GM19468 (cell line): ENCODE data around the gene SPACDR.

ENCODE experiments used
- ATAC-seq: cut with Tn5 transposase; IDR thresholded peaks from one replicate; pipeline ENCODE4 v1.9.1; 2021; ENCODE audit warnings: mild to moderate bottlenecking, moderate library complexity, moderate number of reproducible peaks; ENCODE audit not compliant: unreplicated experiment; ENCODE audit errors: extremely low read depth

The SPACDR gene

GRCh38 chr7:100438172-100438571 is 25.9 kb downstream of the SPACDR start:
- no peak for ATAC-seq

DNA sequence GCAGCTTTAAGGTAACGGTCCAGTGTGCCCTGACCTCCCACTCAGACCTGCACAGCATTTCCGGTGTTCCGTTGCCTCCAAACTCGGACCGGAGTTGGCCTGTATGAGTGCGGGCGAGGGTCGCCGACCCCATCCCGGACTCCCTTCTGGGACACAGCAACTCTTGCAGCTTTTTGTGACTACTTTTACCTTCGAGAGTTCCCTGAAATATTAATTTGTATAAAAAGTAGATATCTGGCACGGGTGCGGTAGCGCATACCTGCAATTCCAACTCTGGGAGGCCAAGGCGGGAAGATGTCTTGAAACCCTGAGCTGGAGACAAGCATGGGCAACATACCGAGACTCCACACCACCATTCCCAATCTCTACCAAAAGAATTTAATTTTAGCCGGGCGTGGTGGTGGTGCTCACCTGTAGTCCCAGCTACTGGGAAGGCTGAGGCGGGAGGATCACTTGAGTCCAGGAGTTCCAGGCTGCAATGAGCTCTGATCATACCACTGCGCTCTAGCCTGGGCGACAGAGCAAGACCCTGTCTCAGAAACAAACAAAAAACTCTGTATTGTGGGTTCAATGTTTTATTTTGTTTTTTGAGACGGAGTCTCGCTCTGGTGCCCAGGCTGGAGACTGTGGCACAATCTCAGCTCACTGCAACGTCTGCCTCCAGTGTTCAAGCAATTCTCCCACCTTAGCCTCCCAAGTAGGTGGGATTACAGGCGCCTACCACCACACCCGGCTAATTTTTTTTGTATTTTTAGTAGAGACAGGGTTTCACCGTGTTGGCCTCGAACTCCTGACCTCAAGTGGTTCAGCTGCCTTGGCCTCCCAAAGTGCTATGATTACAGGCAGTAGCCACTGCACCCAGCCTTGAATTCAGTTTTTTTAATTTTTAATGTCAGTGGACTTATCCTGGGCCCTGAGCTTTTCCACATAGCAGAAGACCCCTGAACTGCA is 26.6 kb downstream of the SPACDR start:
- no peak for ATAC-seq

DNA sequence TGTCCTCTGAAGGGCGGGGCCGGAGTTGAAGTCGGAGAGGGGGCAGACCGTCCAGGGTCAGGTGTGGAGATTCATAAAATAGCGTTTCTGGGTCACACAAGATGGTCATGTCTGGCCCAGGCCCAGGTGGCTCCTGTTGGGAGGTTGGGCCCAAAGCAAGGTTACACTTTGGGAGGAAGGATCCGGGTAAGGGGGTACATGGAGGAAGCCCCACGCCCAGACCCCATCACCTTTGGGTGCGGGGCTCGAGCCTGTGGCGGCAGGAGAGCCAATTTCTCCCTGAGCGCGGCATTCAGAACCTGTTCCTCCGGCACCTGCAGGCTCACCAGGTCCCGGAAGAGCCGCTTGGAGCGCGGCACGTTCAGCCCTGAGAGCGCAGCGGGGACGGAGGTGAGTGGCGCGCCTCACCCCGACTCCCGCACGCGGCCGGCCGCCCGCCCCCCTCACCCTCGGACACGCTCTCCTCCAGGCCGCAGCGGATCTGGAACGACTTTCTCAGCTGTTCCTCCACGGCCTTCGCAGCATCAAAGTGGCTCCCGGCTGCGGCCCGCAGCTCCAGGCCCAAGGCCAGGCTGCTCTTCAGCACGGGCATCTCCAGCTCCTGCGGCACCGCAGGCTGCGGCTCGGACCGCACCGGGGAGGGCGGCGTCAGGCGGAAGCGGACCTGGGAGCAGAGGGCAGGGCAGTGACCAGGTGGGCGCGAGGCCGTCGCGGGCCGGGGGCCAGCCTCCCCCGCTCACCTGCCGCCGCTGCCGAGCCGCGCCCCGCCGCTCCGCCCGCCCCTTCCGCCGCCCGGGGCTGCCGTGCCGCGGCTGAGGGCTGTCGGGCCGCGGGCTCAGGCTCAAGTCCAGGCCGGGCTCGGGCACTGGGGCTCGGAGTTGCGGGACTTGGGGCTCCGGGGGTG is 28.4 kb downstream of the SPACDR start:
- no peak for ATAC-seq

- no peak for ATAC-seq
These were observed 29.5 kb downstream of the SPACDR start for GRCh38 chr7:100434297-100435144.

DNA sequence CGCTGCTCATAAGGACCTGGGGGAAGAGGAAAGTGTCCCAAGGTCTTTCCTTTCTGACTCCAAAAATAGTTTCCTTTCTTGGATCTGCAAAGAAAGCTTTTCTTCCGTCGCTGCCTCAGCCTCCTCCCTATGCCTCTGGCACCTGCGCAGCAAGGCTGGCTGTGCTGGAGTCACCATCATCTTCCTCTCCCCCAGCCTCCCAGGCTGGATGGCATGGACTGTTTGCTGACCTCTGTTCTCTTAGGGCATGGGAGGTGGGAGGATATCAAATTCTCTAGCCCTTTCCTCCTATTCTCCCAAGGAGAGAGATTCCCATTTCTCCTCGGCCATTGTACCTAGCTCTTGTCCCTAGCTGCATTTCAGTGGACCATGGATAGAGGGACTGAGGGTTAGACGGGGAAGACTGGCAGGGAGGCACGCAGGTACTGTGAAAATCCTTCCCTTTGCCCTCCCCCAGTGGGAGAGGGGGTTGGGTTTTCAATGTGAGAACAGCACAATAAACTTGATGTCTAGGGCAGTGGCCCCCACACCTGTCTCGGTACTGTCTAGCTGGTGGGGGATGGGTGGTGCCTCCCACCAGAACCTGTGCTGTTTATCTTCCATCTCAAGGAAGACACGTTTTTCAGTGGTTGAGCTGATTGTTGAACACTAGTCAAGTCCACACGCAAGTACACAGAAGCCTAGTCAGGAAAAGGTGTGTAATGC is 30.3 kb downstream of the SPACDR start:
- no peak for ATAC-seq

GRCh38 chr7:100433276-100433591 is 30.8 kb downstream of the SPACDR start:
- ATAC-seq, result no peak

DNA sequence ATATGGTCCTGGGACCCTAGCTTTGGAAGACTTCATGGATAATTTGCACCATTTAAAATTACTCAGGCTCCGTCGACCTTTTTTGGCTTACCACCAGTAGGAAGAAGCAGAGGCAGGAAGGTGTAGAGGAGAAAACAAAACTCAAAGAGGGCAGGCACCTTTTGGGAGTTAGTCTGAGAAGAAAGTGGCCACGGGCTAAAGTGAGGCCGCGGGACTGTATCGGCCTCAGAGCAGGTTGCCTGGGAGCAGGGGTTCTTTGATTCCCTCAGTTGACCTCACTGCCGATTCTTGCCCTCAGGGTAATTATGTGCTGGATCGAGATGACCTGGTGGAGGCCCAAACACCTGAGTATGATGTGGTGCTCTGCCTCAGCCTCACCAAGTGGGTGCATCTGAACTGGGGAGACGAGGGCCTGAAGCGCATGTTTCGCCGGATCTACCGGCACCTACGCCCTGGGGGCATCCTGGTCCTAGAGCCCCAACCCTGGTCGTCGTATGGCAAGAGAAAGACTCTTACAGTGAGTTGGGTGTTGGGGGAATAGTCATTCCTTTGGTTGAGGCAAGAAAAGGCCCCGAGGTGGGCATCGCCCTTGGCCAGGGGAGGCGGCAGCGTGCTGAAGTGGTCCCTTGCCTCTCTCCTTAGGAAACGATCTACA is 31.3 kb downstream of the SPACDR start:
- no peak for ATAC-seq

DNA sequence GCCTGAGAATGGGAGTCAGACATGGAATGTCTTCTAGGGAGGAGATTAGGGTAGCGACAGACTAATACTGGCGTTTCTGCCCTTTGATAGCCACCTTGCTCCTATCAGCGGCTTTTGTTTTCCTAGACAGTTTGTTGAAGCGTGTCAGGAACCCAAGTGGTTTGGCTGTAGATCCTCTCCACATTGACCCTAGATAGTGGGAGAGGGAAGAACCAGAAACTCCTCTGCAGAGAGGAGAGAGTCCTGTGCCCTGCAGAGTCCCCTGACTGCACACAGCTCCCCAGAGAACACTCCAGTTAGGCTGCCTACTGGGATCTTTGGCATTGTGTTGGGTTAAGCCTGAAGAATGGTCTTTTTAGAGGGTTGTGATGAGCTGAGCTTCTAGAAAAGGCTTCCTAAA is 32.0 kb downstream of the SPACDR start:
- ATAC-seq, result no peak

DNA sequence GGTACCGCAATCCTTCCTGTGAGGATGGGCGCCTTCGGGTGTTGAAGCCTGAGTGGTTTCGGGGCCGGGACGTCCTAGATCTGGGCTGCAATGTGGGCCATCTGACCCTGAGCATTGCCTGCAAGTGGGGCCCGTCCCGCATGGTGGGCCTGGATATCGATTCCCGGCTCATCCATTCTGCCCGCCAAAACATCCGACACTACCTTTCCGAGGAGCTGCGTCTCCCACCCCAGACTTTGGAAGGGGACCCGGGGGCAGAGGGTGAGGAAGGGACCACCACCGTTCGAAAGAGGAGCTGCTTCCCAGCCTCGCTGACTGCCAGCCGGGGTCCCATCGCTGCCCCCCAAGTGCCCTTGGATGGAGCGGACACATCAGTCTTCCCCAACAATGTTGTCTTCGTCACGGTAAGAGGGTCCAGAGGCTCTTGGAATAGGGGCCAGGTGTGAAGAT is 32.7 kb downstream of the SPACDR start:
- no peak for ATAC-seq

DNA sequence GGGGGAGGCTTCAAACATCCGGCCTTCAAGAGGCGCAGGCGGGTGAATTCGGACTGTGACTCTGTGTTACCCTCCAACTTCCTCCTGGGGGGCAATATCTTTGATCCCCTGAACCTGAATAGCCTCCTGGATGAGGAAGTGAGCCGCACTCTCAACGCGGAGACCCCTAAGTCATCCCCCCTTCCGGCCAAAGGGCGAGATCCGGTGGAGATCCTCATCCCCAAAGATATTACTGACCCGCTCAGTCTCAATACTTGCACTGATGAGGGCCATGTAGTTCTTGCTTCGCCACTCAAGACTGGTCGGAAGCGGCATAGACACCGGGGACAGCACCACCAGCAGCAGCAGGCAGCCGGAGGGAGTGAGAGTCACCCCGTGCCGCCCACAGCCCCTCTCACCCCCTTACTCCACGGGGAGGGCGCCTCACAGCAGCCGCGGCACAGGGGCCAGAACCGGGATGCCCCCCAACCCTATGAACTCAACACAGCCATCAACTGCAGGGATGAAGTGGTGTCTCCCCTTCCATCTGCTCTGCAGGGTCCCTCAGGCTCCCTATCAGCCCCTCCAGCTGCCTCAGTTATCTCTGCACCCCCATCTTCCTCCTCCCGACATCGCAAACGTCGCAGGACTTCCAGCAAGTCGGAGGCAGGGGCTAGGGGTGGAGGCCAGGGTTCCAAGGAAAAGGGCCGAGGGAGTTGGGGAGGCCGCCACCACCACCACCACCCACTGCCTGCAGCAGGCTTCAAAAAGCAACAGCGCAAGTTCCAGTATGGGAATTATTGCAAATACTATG is 33.4 kb downstream of the SPACDR start:
- ATAC-seq, result no peak

DNA sequence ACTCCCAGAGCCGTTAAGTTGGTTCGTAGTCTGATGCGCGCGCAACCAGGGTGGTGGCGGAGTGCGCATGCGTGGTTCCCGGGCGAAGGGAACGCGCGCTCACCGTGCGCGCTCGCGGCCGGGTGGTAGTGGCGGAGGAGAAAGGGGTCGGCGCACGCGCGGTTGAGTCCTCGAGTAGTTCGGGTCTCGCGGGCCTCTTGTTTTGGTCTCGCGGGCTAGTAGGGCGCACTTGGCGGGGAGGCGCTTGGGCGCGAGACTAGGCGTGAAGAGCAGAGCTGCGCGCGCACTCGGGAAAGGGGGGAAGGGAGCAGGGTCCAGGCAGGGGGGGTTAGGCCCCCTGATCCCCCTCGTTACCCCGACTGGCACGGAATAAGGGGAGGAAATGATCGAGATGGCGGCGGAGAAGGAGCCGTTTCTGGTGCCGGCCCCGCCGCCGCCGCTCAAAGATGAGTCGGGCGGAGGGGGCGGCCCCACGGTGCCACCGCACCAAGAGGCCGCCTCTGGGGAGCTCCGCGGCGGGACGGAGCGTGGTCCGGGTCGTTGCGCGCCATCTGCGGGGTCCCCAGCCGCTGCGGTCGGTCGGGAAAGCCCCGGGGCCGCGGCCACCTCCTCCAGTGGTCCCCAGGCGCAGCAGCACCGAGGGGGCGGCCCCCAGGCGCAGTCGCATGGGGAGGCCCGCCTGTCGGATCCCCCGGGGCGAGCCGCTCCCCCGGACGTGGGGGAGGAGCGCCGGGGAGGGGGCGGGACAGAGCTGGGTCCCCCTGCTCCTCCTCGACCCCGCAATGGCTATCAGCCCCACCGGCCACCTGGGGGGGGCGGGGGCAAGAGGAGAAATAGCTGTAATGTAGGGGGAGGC is 34.2 kb downstream of the SPACDR start, which contains the start of gene MEPCE:
Gene MEPCE, plus strand, starts transcription at position 195 of the 856 bp plus-strand sequence. Its CDS starts 188 bp downstream, at position 383.
- peak; percentile 24 for ATAC-seq

- peak; percentile 26 for ATAC-seq
These were observed 35.0 kb downstream of the SPACDR start for GRCh38 chr7:100428967-100429636.

DNA sequence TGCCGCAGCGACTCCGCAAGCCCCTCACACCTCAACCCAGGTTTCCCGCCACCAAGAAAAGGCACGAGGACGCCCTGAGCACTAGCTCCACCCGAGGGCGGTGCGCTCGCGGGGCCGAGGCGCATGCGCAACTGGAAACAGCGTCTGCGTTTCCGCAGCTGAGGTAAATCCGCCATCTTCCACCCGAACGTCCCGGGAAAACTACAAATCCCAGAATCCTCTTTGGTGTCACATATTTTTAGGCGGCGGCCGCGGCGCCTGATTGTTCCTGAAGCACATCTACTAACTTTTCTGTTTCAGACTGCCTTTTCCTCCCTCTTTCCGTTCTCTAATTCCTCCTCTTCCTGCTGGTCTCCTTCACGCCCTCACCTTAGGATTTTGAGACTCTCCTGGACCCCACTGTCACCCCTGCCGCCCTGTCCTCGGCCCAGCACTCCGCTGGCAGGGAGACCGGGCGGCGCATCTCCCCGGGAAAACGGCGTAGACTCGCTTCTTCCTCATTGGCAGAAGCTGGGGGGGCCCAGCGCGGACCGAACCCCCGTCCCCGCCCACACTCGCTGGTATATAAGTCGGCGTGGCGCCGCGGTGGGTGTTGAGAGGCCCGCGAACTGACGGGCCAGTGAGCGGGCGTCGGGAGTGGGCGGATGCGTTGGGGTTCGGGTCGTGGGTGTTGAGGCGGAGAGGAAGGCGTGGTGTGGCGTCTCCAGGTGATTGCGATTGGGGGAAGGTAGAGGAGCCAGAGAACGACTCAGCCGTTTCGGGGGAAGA is 35.7 kb downstream of the SPACDR start, which contains the start of gene ZCWPW1:
Gene ZCWPW1, minus strand, starts transcription at position 505 of the 768 bp plus-strand sequence. CDS start 8,054 bp downstream, outside the sequence.
- peak; percentile 36 for ATAC-seq

- no peak for ATAC-seq
These were observed 36.3 kb downstream of the SPACDR start for GRCh38 chr7:100427762-100428198.

GRCh38 chr7:100426516-100426915 is 37.5 kb downstream of the SPACDR start:
- ATAC-seq, result no peak

- no peak for ATAC-seq
These were observed 38.7 kb downstream of the SPACDR start for GRCh38 chr7:100425347-100425746.
